CD4-positive, alpha-beta T cell treated with Interleukin-6 at 100 ng/mL for 8 hours (primary cell): ENCODE measurements around the gene GRB2.
"Not testable (repeated sequence)": the region's sequence is repeated elsewhere in the genome, so short reads cannot be mapped to it uniquely, and the experiment has no call there.

Experiments
- DNase-seq: peaks from one replicate; pipeline ENCODE4 v3.0.0-alpha.2; 2020; ENCODE audit warnings: mixed read lengths, low spot score

Gene GRB2

DNA sequence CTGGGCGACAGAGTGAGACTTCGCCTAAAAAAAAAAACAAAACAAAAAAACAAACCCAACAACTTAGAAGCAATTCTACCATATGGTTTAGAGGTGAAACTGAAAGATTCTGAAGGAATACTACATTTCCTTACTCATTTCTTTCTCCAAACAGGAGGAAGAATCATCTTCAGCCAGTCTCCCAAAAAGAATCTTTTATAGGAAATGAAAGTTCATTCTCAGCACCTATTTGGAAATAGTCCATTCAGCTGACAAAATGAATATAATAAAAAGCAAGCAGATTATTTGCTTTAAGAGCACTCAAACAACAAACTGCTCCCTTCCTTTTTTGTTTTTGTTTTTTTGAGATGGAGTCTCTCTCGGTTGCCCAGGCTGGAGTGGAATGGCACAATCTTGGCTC lies 17.7 kb downstream of the GRB2 start:
- DNase-seq: no peak

DNA sequence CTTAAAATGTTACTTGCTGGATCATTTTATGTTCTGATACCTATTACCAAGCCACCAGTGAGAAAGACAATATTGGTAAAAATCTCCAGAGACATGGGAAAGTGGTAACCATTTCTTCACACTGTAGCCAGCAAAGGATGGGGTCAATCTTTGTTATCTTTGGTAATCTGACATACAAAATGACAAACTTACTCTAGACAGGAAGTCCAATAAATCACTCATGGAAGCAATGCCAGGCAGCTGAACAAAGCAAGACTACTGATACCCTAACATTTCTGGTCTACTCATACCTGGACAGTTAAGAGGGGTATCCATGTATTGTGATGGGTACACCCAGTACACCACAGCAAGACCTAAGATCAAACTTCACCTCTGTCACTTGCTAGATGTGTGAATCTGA lies 19.0 kb downstream of the GRB2 start:
- no peak for DNase-seq

DNA sequence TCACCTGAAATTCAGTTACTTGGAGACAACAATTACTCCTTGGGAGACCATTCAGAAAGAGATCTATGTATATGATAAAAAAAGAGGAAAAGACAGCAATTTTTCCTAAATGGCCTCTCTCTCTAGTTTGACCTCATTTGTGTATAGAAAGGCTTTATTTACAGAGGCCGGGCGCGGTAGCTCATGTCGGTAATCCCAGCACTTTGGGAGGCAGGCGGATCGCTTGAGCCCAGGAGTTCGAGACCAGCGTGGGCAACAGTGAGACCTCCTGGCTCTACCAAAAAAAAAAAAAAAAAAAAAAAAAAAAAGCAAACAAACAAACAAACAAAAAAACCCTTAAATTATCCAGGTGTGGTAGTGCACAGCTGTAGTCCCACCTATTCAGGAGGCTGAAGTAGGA lies 20.7 kb downstream of the GRB2 start:
- no peak for DNase-seq

DNA sequence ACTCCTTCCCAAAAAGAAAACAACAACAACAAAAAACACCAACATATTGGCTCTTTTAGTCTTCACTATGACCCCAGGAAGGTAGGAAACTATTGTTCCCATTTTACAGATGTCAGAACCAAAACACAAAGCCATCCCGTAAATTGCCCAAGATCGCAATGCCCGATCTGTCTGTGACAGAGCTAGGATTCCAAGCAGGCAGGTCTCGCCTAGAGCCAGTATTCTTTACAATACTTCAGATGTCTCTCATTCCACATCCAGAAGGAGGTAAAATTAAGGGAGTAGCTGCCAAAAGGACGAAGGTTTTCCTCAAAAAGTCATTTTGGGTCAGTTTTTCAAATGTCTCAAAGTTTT lies 21.7 kb downstream of the GRB2 start:
- no peak for DNase-seq

DNA sequence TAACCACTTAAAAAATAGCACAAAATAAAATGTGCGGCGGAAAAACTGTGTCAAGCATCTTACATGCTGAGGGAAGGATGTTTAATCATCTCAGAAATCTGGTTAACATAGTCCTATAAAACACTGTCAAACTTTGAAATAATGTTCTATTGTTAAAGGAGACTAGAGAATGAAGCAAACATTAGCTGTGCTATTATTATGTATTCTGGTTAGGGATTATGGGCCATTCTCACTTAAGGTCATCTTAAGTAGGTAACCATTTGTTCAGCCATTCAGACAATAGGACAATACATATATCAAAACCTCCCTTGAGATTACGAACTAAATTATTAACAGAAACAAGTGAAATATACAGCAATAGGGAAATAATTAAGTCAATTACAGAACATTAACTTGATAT lies 24.7 kb downstream of the GRB2 start:
- no peak for DNase-seq

DNA sequence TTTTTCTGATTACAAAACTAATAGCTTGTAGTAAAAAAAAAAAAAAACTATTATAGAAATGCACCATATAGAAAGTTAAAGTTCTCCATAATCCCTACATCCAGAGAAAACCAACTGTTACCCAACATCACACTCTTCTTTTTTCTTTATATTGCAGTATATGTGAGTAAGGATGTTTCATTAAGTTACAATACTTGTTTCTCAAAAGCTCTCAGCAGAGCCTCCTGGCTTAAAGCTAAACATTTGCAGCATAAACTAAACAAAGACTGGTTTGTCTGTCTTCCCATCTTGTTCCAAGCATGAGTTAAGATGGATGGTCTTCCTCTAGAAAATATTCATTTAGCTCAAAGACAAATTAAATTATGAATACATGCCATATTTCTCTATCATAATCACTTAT lies 25.2 kb downstream of the GRB2 start:
- no peak for DNase-seq

DNA sequence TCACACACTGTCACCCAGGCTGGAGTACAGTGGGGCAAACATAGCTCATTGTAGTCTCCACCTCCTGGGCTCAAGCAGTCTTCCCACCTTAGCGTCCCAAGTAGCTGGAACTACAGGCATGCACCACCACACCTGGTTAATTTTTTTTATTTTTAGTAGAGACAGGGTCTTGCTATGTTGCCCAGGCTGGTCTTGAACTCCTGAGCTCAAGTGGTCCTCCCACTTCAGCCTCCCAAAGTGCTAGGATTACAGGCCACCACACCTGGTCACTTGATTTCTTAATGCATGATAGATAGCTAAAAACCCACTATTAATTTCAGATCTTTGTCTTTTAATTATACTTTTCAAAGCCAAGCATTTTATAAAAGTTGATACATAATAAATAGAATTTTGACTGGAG lies 26.1 kb downstream of the GRB2 start:
- DNase-seq: not testable (repeated sequence)

DNA sequence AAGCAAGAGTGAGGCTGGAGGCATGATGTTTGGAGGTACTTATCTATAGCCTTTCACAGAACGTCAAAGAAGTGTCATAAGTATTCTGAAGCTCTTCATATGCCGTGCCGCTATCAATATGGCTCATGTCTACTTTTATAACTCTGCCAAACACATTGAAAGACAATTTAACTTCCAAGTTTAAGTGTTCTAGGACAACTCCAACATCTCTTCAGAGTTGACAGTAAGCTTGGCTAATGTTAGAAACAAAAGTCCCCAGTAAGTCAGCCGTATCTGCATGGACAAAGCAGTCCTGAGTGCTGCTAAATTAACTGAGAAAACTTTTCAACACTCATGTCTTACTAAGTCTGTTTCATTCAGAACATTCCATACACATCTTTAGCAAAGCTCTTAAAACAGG lies 32.2 kb downstream of the GRB2 start:
- DNase-seq: no peak

DNA sequence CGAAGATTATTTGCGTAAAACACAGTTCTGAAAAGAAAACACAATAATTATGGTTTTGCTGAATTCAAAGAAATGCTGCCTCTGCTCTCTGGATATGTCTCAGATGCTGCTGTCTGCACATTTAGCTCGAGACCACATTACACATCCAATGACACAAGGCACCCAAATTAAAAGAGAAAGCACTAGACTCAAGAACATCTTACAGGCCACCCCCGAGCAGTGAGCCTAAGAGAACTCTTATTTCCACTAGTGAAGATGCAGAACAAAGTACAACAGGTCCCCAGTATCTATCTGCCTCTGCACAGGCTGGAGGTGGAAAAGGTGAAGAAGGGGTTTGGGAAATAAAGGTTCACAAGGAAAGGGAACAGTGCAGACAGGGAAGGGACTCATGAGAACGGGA lies 33.5 kb downstream of the GRB2 start:
- peak; percentile 3 for DNase-seq

DNA sequence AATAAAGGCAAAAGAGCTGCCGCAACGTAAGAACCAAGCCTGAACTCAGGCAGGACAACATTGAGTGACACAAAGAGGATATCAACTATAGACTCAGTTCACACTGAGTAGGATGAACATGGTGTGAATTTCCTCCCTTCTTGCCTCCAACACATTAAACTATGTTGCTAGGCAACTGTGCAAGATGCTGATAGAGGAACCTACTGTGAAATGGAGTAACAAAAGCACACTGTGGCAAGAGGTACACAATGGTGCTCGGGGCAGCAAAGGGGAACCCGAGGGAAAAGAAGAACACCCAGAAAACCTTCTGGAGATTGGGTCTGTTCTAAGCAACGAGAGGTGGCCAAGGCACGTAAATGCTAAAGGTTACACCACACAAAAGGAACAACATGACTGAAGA lies 34.1 kb downstream of the GRB2 start:
- peak; percentile 8 for DNase-seq

DNA sequence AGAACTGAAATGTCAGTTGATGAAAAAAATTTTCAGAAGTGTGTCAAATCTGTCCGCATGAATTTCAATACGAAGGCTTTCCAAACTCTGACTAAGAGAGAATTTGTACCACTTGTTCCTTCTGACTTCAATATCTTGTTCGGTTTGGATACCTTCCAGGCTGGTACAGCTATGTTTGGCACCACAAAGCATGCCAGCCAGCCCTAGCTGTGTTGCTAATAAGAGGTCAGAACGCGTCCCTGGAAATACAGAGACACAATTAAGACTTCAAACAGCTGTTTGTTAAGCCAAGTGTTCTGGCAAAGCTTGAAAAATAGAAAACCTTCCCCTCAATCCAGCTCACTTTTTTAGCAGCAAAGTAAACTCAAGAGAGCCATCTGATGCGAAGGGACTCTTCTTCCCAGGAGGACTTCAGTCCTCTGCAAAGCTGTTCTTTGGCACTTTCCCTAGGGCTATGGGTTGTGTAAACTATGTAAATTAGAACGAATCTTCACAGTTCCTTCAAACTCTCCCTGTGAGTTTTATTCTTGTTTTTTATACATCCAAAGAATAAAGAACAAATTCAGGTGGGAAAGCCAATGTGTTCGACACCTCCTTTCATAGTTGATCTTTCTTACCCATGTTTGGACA lies 35.1 kb downstream of the GRB2 start:
- DNase-seq: no peak

DNA sequence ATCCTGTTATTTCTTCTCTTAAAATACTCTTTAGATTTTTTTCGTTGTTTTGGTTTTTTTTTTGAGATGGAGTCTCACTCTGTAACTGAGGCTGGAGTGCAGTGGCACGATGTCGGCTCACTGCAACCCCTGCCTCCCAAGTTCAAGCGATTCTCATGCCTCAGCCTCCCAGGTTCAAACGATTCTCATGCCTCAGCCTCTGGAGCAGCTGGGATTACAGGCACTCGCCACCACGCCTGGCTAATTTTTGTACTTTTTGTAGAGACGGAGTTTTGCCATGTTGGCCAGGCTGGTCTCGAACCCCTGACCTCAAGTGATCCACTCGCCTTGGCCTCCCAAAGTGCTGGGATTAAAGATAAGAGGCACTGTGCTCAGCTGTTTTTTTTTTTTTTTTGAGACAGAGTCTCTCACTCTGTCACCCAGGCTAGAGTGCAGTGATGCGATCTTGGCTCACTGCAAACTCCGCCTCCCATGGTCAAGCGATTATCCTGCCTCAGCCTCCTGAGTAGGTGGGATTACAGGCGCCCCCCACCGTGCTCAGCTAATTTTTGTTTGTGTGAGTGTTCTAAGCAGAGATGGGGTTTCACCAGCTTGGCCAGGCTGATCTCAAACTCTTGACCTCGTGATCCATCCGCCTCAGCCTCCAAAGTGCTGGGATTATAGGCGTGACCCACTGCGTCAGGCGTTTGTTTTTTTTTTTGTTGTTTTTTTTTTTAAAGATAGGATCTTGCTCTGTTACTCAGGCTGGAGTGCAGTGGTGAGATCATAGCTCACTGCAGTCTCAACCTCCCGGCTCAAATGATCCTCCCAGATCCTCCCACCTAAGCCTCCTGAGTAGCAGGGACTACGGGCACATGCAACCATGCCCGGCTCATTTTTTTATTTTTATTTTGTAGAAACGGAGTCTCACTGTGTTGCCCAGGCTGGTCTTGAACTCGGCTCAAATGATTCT lies 37.4 kb downstream of the GRB2 start:
- not testable (repeated sequence) for DNase-seq

DNA sequence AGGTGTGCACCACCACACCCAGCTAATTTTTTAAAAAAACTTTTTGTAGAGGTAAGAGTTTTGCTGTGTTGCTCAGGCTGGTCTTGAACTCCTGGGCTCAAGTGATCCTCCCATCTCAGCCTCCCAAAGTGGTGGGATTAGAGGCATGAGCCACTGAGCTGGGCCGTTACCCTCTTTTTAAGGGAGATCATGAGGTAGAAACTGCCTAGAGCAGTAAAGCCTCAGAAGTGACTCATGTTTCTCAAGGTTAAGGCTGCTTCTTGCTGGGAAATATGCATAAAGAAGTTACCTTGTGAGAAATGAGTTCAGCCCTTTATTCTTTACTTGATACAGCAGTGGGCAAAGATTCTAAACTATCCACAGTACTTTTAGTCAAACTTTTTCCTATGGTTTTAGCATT lies 38.2 kb downstream of the GRB2 start:
- no peak for DNase-seq

DNA sequence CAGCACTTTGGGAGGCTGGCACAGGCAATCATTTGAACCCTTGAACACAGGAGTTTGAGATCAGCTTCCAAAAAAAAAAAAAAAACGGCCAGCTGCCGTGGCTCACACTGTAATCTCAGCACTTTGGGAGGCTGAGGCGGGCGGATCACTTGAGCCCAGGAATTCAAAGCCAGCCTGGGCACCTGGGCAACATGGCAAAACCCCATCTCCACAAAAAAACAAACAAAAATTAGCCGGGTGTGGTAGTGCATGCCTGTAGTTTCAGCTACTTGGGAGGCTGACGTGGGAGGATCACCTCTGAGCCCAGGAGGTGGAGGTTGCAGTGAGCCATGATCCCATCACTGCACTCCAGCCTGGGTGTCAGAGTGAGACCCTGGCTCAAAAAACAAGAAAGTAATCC lies 39.0 kb downstream of the GRB2 start:
- DNase-seq: no peak

DNA sequence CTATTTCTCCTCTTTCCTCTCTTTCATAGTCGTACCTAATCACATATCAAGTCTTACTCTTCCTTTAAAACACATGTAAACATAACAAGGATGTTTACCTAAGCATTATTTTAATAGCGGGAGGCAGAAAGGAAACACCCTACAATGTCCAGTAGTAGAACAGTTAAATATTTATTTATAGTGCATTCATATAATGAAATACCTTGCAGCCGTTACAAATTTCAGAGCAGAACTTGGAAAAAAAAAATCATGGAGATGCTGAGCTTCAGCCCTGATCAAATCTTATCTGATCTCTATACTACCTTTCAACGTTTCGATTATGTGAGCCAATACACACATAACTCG lies 39.6 kb downstream of the GRB2 start:
- DNase-seq: no peak

DNA sequence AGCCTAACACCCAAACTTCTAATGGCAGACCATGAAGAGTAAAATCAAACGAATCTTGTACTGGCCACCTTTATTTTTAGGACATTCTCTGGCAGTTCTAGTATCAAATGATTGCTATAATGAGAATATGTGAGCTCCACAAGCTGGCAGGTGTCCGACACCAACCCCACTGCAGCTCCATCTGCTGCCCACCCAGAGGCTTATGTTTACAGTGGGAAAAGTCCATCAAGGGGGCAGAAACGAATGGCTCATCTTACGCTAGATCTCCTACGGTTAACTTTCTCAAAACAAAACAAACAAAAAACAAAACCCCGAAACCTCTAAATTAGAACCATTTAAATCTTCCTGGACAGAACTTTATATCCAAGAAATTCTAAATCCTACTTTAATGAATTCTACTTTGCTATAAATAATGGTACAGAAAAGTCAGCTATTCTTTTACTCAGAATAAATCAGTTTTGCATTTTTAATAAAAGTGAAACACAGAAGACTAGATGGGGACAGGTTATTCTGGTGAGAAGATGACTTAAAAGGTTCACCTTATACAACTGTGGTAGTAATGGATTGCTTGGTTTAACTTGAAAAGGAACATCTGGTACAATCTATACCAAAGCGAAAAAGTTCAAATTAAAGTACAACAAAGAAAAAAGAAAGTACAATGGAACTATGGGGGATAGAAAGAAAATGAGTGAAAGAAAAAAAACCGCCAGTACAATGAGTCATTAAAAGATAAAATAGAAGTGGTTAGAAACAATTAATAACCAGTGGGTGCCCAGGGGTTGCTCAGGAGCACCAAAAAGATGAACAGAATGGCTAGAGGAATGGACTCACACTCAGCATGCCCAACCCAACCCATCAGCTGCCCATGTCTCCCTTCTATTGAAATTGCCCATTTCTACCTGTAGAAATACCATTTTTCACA lies 40.2 kb downstream of the GRB2 start:
- DNase-seq: no peak

DNA sequence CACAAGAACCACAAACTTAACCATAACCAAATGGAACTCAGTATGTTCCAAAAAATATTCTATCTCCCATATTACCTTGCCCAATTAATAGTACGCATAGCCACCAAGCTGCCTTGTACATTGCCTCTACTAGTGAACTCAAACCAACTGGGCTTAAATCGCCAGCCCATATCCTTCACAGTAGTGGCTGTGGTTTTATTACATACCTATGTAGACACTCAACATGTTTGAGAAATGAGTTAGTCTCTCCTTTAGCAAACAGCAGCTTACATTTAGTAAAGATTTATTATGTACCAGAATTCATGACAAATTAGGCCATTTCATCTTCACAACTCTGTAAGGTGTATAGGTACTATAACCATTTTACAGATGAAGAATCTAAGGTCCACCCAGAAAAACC lies 41.4 kb downstream of the GRB2 start:
- DNase-seq: no peak

DNA sequence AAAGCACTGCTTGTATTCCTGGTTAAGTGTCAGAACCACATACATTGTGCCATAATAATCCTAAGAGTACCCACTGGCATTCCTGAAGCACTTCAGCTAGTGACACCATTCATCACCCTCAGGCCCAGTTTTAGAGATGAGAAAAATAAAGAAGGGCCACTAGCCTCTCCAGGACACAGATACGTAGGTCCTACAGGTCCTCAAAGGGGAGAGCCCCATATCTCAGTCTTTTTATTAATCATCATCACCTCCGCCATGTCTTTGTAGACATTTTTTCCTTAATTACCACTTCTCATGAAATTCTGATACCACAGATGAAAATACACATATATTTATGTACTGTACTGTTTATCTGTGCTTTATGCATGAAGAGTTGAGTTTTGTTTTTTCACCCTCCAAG lies 43.5 kb downstream of the GRB2 start:
- DNase-seq: no peak

DNA sequence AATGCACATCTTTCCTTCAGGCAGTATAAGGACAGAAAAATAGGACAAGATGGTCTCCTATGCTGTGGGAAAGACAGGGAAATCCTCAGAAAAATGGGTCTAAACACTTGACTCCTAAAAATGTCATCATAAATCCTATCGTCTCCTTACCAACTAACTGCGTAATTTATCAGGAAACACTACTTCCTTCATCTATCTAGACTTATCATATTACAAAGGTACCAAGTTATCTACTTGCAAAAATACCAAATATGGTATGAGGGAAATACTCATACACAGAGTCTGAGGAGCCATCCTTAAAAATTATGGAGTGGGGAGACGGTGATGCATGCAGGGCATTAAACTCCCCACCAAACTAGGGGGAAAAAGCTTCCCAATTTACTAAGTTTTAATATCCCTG lies 44.1 kb downstream of the GRB2 start:
- DNase-seq: no peak

DNA sequence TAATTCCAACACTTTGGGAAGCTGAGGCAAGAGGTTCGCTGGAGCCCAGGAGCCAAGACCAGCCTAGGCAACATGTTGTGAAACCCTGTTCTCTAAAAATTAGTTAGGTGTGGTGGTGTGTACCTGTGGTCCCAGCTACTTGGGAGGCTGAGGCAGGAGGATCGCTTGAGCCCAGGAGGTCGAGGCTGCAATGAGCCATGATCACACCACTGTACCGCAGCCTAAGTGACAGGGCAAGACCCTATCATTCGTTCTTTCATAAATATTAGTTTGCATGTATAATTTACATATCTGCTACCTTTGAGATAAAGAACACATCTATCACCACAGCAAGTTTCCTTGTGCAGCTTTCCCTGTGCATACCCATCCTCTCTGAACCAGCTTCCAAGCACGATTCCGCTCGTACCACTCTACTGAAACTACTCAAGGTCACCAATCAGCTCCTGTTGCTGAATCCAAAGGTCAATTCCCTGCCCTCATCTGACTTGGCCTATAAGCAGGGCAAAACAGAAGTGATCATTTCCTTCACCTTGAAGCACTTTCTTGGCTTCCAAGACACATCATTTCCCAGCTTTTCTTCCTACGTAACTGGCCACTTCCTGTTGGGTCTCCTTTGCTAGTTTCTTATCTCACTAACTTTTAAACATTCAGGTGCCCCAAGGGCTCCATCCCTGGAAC lies 49.1 kb downstream of the GRB2 start:
- no peak for DNase-seq

DNA sequence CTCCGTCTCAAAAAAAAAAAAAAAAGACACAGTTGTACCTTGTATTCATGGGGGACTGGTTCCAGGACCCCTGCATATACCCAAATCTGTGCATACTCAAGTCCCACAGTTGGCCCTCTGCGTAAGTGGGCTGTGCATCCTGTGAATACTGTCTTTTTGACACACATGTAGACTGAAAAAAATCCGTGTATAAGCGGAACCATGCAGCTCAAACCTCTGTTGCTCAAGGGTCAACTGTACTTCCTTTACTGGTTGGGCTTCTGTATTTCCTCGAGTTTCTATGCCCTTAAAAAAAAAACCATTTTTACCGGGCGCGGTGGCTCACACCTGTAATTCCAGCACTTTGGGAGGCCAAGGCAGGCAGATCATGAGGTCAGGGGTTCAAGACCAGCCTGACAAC lies 52.3 kb downstream of the GRB2 start:
- DNase-seq: no peak

DNA sequence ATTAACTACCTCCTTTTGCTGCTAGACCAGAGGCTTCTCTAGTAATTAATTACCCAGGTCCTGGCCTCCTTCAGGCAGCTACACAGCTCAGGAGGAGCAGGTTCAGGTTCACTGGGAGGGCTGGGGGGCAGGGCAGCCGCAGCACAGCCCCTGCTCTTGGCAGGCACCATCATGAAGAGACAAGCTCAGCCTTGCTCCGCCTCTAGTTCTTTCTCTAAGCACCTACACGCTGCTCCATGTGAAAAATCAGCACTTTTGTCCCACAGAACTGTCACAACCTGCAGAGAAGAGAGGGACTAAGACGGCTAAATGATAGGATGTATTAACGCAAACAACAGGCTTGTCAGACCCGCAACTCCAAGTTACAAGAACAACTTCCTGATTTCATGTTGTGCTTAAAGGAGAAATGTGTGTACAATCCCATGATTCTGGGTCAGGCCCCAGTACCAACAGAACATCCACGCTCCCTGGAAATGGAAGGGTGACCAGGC lies 53.4 kb downstream of the GRB2 start:
- no peak for DNase-seq
